NCI-H146 treated with DMSO at 0.1 percent for 48 hours (cell line): ENCODE results near the gene TRIOBP.

Source experiments
- DNase-seq: peaks from one replicate; lab custom pipeline; 2025; ENCODE audit not compliant: unreplicated experiment; lab: John Stamatoyannopoulos, UW

The TRIOBP gene

GRCh38 chr22:37731804-37732471, 35.1 kb downstream of the TRIOBP start:
- no peak for DNase-seq

GRCh38 chr22:37732699-37733607, 36.1 kb downstream of the TRIOBP start:
- DNase-seq = no peak

GRCh38 chr22:37733625-37734401, 37.0 kb downstream of the TRIOBP start:
- no peak for DNase-seq

GRCh38 chr22:37734402-37734700, 37.5 kb downstream of the TRIOBP start:
- DNase-seq = no peak

- DNase-seq = peak; percentile 9
Observed at GRCh38 chr22:37734964-37735451, 38.2 kb downstream of the TRIOBP start.

GRCh38 chr22:37739035-37739434, 42.2 kb downstream of the TRIOBP start:
- no peak for DNase-seq

GRCh38 chr22:37739611-37740049, 42.8 kb downstream of the TRIOBP start:
- no peak for DNase-seq

GRCh38 chr22:37740455-37741311, 43.8 kb downstream of the TRIOBP start:
- DNase-seq = no peak

GRCh38 chr22:37741312-37741795, 44.5 kb downstream of the TRIOBP start:
- DNase-seq = no peak

- no peak for DNase-seq
Observed at GRCh38 chr22:37742376-37743171, 45.7 kb downstream of the TRIOBP start.

GRCh38 chr22:37744589-37744988, 47.7 kb downstream of the TRIOBP start:
- no peak for DNase-seq

- peak; percentile 27 for DNase-seq
Observed at GRCh38 chr22:37745548-37746365, 48.9 kb downstream of the TRIOBP start.

- DNase-seq = no peak
Observed at GRCh38 chr22:37746366-37747079, 49.7 kb downstream of the TRIOBP start.

GRCh38 chr22:37747080-37747714, 50.3 kb downstream of the TRIOBP start:
- DNase-seq = no peak

GRCh38 chr22:37747715-37748100, 50.9 kb downstream of the TRIOBP start:
- no peak for DNase-seq

- no peak for DNase-seq
Observed at GRCh38 chr22:37748659-37749058, 51.8 kb downstream of the TRIOBP start.

- no peak for DNase-seq
Observed at GRCh38 chr22:37749226-37749625, 52.4 kb downstream of the TRIOBP start.
